Measurements from ENCODE around the gene DDX51.

DDX51 gene

DNA sequence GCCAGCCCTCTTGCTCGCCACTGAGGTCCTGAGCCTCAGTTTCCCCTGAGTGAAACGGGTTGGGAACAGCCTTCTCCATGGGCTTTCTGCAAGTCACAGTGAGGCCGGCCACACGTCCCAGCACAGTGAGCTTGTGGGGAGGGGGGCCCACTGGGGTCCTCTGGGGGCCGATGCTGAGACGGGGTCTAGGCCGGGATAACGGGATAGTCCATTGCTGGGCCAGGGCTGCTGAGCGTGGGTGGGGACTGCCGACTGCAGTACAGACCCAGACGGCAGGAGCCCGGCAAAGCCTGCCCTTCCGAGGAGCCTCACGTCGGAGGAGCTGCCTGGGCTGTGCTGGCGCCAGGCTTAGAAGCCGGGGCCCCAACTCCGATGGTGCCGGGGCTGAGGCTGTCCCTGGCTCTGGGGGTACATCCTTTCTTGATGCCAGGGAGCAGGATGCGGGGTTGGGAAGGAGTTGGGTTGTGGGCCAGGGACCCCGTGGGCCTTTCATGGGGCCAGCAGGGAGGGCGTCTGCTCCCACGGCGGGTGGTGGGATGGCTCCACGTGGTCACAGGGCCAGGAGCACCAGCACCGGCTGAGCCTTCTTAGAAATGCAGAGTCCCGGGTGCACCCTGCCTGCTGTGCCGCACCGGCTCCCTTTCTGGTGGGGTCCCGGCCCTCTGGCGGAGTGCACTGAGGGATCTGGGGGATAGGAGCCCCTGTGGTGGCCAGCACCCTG lies 24.4 kb upstream of the DDX51 start:
- no peak for DNase-seq (ENCODE audit: low spot score)
- TF ChIP-seq, protein P1, sequence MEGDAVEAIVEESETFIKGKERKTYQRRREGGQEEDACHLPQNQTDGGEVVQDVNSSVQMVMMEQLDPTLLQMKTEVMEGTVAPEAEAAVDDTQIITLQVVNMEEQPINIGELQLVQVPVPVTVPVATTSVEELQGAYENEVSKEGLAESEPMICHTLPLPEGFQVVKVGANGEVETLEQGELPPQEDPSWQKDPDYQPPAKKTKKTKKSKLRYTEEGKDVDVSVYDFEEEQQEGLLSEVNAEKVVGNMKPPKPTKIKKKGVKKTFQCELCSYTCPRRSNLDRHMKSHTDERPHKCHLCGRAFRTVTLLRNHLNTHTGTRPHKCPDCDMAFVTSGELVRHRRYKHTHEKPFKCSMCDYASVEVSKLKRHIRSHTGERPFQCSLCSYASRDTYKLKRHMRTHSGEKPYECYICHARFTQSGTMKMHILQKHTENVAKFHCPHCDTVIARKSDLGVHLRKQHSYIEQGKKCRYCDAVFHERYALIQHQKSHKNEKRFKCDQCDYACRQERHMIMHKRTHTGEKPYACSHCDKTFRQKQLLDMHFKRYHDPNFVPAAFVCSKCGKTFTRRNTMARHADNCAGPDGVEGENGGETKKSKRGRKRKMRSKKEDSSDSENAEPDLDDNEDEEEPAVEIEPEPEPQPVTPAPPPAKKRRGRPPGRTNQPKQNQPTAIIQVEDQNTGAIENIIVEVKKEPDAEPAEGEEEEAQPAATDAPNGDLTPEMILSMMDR (IDR thresholded peaks at IDR 0.05; ENCODE audit: extremely low read depth, missing control alignments) = no peak

DNA sequence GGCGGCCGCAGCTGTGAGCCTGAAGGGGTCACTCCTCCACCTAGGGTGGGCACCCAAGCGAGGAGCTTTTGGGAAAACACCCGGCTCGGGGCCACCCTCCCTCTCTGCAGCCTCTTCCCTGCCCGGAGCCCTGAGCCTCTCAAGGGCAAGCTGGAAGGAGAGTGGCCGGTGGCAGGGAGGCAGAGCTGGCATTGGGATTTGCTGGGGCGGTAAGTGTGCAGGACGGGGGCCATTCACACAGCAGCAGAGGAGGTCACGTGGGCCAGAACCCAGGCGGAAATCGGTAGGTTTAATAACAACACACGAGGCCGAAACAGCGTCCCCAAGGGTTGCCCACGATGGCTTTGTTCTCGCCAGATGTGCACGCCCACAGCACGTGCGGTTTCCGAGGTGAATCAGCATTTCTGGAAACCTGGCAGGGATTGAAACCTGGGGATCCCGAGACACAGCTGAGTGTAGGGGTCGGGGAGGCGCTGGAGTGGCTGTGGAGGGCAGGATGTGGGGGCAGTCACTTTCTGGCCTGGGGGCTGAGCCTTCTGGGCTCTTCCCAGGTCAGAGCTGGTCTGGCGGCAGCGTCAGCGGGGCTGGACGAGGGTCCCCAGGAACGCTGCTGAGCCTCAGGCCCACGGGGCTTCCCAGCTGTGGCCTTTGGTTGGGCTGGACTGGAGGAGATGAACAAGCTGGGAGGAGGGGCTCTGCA lies 23.6 kb upstream of the DDX51 start:
- no peak for DNase-seq (ENCODE audit: low spot score)
- TF ChIP-seq, protein P1 (IDR thresholded peaks at IDR 0.05; ENCODE audit: extremely low read depth, missing control alignments) = no peak

DNA sequence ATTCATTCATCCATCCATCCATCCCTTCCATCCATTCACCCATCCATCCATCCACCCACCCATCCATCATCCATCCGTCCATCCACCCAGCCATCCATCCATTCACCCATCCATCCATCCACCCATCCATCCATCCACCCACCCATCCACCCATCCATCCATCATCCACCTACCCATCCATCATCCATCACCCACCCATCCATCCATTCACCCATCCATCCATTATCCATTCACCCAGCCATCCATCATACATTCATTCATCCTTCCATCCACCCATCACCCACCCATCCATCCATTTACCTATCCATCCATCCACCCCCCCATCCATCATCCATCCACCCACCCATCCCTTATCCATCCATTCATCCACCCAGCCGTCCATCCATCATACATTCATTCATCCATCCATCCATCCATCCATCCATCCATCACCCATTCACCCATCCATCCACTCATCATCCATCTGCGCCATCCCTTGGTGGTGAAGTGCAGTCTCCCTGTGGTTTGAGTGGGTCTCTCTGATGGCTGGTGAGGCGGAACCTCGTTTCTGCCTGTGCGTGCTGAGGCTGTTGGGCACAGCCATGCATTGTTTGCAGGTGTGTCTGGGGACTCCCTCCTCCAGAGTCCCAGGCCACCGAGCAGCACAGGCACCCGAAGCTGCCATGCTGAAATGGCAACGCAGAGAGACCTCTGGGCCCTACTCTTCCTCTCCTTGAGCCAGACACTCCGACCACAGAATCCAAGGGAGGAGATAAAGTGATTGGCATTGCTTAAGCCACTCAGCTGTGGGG lies 22.9 kb upstream of the DDX51 start:
- no peak for DNase-seq (ENCODE audit: low spot score)
- TF ChIP-seq, protein P1 (IDR thresholded peaks at IDR 0.05; ENCODE audit: extremely low read depth, missing control alignments) = no peak

DNA sequence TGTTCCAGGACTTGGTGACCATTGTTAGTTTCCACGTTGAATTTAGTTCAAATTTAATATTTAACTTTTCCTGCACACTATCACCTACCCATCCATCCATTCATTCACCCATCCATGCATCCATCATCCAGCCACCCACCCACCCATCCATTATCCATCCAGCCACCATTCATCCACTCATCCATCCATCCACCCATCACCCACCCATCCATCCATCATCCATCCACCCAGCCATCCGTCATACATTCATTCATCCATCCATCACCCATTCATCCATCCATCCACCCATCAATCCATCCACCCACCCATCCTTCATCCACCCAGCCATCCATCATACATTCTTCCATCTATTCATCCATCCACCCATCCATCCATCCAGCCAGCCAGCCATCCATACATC lies 22.0 kb upstream of the DDX51 start:
- TF ChIP-seq, protein P1 (IDR thresholded peaks at IDR 0.05; ENCODE audit: extremely low read depth, missing control alignments) = no peak
- DNase-seq (ENCODE audit: low spot score) = no peak

DNA sequence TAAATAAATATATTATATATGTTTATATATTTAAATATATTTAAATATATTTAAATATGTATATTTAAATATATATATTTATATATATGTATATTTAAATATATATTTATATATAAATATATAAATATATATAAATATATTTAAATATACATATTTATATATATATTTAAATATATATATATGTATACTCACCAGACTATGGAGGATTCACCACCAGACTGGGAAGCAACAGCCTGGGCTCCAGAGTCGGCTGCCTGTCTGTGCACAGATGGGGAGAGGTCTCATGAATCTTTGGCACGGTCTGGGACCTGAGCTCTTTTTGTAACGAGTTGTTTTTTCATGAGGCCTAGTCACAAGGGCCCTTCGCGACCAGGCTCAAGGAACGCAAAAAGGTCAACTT lies 21.5 kb upstream of the DDX51 start:
- no peak for DNase-seq (ENCODE audit: low spot score)
- TF ChIP-seq, protein P1 (IDR thresholded peaks at IDR 0.05; ENCODE audit: extremely low read depth, missing control alignments) = no peak

DNA sequence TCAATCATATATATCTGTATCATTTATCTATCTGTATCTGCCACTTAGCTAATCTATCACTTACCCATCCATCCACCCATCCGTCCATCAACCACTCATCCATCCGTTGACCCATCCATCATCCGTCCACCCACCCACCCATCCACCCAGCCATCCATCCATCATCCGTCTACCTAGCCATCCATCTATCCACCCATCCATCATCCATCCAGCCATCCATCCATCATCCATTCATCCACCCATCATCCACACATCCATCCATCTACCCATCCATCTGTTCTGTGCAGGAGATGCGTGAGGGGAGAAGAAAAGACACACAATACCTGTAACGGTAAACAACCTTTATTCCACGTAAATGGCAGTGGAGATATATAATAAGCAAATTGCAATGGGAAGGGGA lies 20.3 kb upstream of the DDX51 start:
- TF ChIP-seq, protein P1 (IDR thresholded peaks at IDR 0.05; ENCODE audit: extremely low read depth, missing control alignments) = no peak
- DNase-seq (ENCODE audit: low spot score) = no peak

DNA sequence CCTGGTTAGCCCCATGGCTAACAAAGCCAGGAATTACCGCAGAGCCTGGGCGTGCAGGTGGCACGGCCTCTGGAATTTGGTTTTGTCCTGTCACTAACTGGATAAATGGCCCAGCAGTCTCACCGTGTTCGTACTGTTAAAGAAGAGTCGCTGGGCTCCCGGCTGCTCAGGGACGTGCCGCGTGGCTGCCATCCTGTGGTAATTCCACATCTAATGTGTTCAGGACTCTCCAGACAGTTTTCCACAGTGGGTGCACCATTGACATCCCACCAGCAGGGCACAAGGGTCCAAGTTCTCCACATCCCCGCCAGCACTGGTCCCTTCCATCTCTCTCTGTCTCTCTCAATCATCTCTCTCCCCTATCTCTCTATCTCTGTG lies 19.8 kb upstream of the DDX51 start:
- TF ChIP-seq, protein P1 (IDR thresholded peaks at IDR 0.05; ENCODE audit: extremely low read depth, missing control alignments) = no peak

More for the DNA sequence above, 19.8 kb upstream of the DDX51 start:
- DNase-seq (ENCODE audit: low spot score) = no peak
